A673 (cell line): ENCODE measurements around the gene BTBD7. TPM values are rescaled to one million over a fixed set of nuclear protein-coding genes. Genes with fewer than 3 reads are reported as not detected.

Source experiments
- BruUV-seq: library from RNA; stranded (reverse); fragments of 400-500 nt; replicated peaks from 2 replicates; lab custom pipeline; 2021; lab: Mats Ljungman, UMichigan
- CTCF ChIA-PET: fragments of 300-600 bp; sonication (Branson Sonifier 250); formaldehyde crosslinking; loops from one replicate; lab custom pipeline; 2022; ENCODE audit warnings: antibody characterized with exemption; lab: Charles Lee
- POLR2A ChIA-PET: fragments of 300-600 bp; sonication (Branson Sonifier 250); formaldehyde crosslinking; loops from one replicate; lab custom pipeline; 2022; ENCODE audit warnings: antibody characterized with exemption; ENCODE audit not compliant: low non-redundant PET; lab: Charles Lee
- DNase-seq: peaks from one replicate; pipeline ENCODE4 v3.0.0-alpha.2; 2015; ENCODE audit warnings: low spot score
- H3K27ac ChIP-seq: fragments of 200-600 bp; sonication (generic); 2 replicates; pipeline ENCODE4 v1.5.1; 2016; ENCODE audit warnings: mixed run types, low read depth, mild to moderate bottlenecking, mixed read lengths, antibody characterized with exemption, low read length; ENCODE audit not compliant: poor library complexity, severe bottlenecking
- H3K27me3 ChIP-seq: fragments of 200-600 bp; sonication (generic); replicated peaks from 2 replicates; pipeline ENCODE4 v1.6.1; 2017; ENCODE audit warnings: mixed run types, low read depth, mild to moderate bottlenecking, mixed read lengths, antibody characterized with exemption, low read length; ENCODE audit not compliant: insufficient read depth, poor library complexity
- H3K36me3 ChIP-seq: fragments of 200-600 bp; sonication (generic); 2 replicates; pipeline ENCODE4 v1.6.1; 2016; ENCODE audit warnings: mixed run types, mild to moderate bottlenecking, mixed read lengths, antibody characterized with exemption, low read length; ENCODE audit not compliant: insufficient read depth, poor library complexity, severe bottlenecking
- H3K4me1 ChIP-seq: fragments of 200-600 bp; sonication (generic); 2 replicates; pipeline ENCODE4 v1.6.1; 2017; ENCODE audit warnings: mixed run types, mild to moderate bottlenecking, mixed read lengths, antibody characterized with exemption, low read length; ENCODE audit not compliant: insufficient read depth, poor library complexity, severe bottlenecking
- H3K4me3 ChIP-seq: fragments of 200-600 bp; sonication (generic); 2 replicates; pipeline ENCODE4 v1.5.1; 2016; ENCODE audit warnings: low read depth, mixed run types, mild to moderate bottlenecking, mixed read lengths, low read length; ENCODE audit not compliant: poor library complexity, severe bottlenecking
- H3K9me3 ChIP-seq: fragments of 200-600 bp; sonication (generic); 2 replicates; pipeline ENCODE4 v1.6.1; 2016; ENCODE audit warnings: mixed run types, low read depth, mild to moderate bottlenecking, mixed read lengths, antibody characterized with exemption, low read length; ENCODE audit not compliant: poor library complexity, severe bottlenecking
- EZH2 ChIP-seq: fragments of 200-600 bp; sonication (generic); IDR thresholded peaks from 2 replicates; pipeline ENCODE4 v1.6.1; 2017; ENCODE audit warnings: borderline replicate concordance, low read depth, mild to moderate bottlenecking, mixed read lengths, antibody characterized with exemption, low read length; ENCODE audit not compliant: poor library complexity, severe bottlenecking
- intact Hi-C: fragments of 100-400 bp; cut with micrococcal nuclease; formaldehyde crosslinking; loops from one replicate; pipeline ENCODE4 v1.10.0; 2022; ENCODE audit not compliant: unreplicated experiment
- total RNA-seq: library from RNA; stranded (reverse); gene quantifications from 2 replicates; pipeline ENCODE4 v1.2.3, GENCODE V29; 2021
- TF ChIP-seq, protein P1 (sequence below): fragments of 300-800, 200-600 bp; sonication (generic); conservative IDR thresholded peaks from 2 replicates; pipeline ENCODE4 v1.5.1; 2017; ENCODE audit warnings: low read depth, mild to moderate bottlenecking, antibody characterized with exemption, low read length, moderate library complexity, mixed read lengths

Gene BTBD7
- total RNA-seq, 1 experiment from 2014 or later = 60.9 TPM

DNA sequence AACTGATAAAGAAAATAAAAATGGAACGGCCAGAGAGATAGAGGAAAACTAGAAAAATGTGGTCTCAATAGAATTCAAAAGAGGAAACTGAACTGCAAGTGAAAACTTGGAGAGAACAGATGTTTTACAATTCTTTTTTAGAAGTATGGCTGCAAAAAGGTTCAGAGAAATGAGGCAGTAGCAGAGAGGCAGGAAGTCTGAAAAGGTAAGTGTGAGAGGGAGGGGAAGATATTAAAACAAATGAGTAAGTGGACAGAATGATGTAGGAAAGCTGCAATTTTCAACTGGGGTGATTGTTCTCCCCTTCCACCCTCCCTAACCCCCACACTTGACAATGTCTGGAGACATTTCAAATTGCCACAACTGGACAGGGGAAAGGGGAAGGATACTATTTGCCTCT, 12.9 kb downstream of the BTBD7 start:
- H3K36me3 ChIP-seq = no peaks in the 10 kb centered on the region
- CTCF ChIA-PET = no interaction called here
- TF ChIP-seq, protein P1, sequence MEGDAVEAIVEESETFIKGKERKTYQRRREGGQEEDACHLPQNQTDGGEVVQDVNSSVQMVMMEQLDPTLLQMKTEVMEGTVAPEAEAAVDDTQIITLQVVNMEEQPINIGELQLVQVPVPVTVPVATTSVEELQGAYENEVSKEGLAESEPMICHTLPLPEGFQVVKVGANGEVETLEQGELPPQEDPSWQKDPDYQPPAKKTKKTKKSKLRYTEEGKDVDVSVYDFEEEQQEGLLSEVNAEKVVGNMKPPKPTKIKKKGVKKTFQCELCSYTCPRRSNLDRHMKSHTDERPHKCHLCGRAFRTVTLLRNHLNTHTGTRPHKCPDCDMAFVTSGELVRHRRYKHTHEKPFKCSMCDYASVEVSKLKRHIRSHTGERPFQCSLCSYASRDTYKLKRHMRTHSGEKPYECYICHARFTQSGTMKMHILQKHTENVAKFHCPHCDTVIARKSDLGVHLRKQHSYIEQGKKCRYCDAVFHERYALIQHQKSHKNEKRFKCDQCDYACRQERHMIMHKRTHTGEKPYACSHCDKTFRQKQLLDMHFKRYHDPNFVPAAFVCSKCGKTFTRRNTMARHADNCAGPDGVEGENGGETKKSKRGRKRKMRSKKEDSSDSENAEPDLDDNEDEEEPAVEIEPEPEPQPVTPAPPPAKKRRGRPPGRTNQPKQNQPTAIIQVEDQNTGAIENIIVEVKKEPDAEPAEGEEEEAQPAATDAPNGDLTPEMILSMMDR = no peak
- no peak for TF ChIP-seq EZH2
- H3K27me3 ChIP-seq = no peaks in the 10 kb centered on the region
- H3K4me1 ChIP-seq = peaks cover 26% of the 10 kb centered on the region
- no peaks in the 10 kb centered on the region for H3K9me3 ChIP-seq
- BruUV-seq = no TSS peak
- DNase-seq = no peak
- no peak overlapping the region for H3K27ac ChIP-seq
- intact Hi-C loops = no loop called here
- POLR2A ChIA-PET = no interaction called here
- H3K4me3 ChIP-seq = no peak overlapping the region

DNA sequence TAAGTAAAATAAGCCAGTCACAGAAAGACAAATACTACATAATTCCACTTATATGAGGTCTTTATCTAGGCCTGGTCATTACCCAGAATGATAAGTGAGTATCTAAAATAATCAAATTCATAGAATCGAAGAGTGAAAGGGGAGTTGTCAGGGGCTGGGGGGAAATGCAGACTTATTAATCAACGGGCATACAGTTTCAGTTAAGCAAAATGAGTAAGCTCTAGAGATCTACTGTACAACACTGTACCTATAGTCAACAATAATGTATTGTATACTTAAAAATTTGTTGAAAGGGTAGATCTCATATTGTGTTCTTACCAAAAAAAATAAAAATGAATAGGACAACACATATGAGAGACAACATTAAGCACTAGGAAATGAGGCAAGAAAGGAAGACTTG, 13.3 kb downstream of the BTBD7 start:
- ChIA-PET POLR2A (no interaction called here), CTCF (no interaction called here)
- Histone ChIP-seq H3K27ac (no peak overlapping the region), H3K4me3 (no peak overlapping the region), H3K9me3 (no peaks in the 10 kb centered on the region), H3K4me1 (peaks cover 26% of the 10 kb centered on the region), H3K27me3 (no peaks in the 10 kb centered on the region), H3K36me3 (no peaks in the 10 kb centered on the region)
- intact Hi-C loops = no loop called here
- DNase-seq = no peak
- TF ChIP-seq, protein P1 = no peak
- BruUV-seq = no TSS peak

DNA sequence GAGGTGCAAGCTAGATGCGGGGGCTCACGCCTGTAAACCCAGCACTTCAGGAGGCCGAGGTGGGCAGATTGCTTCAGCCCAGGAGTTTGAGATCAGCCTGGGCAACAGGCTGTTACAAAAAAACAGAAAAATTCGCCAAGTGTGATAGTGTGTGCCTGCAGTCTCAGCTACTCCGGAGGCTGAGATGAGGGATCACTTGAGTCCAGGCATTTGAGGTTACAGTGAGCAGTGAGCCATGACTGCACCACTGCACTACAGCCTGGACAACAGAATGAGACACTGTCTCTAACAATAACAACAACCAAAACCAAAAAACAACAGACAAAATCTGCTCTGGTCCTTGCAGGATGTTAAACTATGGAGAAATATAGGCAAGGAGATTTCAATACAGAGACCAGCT, 13.9 kb downstream of the BTBD7 start:
- Histone ChIP-seq H3K4me1 (peaks cover 26% of the 10 kb centered on the region), H3K36me3 (no peaks in the 10 kb centered on the region), H3K4me3 (no peak overlapping the region), H3K27me3 (no peaks in the 10 kb centered on the region), H3K27ac (peak overlapping the region; percentile 74), H3K9me3 (no peaks in the 10 kb centered on the region)
- intact Hi-C loops = no loop called here
- no peak for DNase-seq
- CTCF ChIA-PET = no interaction called here
- no TSS peak for BruUV-seq
- POLR2A ChIA-PET = no interaction called here
- TF ChIP-seq EZH2 = no peak
- TF ChIP-seq, protein P1 = no peak
